HG02571 (cell line): ENCODE results near the gene C3AR1.
"Not testable (repeated sequence)": the region's sequence is repeated elsewhere in the genome, so short reads cannot be mapped to it uniquely, and the experiment has no call there.

ENCODE experiments used
- ATAC-seq: cut with Tn5 transposase; IDR thresholded peaks from one replicate; pipeline ENCODE4 v1.9.1; 2021; ENCODE audit warnings: mild to moderate bottlenecking, moderate library complexity; ENCODE audit not compliant: unreplicated experiment

C3AR1 gene

DNA sequence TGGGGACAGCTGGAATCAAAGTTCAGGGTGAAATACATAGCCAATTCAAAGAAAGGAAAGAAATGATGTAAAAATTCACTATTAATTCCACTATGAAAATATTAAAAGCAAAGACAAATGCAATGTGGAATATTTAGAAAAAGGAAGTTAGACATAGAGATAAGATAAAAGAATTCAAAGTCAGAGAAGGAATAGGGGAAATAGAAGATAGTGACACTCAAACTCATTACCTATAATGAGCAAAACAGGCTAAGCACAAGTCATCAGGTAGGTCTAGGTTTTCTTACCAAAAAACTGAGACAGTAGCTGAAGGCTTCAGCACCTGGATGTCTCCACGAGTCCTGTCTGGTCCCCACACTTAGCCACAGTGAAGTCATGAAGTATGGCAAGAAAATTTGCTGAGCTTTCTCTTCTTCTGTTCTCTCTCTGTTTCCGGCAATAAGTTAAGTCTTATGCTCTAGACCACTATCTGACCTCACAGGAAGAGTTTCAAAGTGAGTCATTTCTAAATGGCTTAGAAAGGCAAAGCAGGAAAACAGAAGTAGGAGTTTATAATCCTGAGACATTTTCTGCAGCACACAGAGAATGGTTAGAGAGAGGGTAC, at the start of gene C3AR1:
Gene C3AR1 (minus strand): TSS at position 369 of the 604 bp plus-strand sequence. CDS start 6,174 bp downstream, outside the sequence.
- no peak for ATAC-seq

DNA sequence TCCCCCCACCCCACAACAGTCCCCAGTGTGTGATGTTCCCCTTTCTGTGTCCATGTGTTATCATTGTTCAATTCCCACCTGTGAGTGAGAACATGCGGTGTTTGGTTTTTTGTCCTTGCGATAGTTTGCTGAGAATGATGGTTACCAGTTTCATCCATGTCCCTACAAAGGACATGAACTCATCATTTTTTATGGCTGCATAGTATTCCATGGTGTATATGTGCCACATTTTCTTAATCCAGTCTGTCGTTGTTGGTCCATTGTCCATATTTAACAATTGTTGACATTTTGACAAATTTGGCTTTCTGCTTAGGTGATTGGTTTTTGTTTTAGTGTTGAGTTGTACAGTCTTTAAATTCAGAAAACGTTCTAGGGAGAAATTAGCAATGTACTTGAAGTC, 47.0 kb upstream of the C3AR1 start:
- ATAC-seq = not testable (repeated sequence)

DNA sequence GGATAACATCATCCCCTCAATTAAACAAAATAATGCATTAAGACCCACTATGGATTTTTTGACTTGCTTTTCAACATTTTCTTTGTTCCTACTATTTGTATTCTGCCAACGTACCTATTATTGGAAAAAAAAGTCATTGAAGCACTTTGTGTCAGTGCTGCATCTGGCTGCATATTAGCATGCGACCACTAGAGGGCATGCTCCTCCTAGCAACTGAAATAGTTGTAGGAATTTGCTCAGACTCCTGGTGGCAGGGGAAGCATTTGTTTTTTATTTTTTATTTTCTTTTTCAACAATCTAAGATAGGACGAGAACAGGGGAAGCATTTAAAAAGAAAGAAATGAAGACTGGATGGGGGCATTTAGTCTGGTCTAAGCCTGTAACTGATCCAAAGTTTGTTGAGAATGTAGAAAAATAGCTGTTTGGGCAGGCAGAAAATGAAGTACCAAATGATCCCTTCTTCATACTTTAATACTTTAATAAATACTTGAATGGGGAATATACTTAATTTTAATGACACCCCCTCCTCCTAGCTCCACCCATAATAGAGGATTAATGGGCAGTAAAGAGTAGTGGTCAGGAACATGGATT, 42.7 kb upstream of the C3AR1 start:
- no peak for ATAC-seq

DNA sequence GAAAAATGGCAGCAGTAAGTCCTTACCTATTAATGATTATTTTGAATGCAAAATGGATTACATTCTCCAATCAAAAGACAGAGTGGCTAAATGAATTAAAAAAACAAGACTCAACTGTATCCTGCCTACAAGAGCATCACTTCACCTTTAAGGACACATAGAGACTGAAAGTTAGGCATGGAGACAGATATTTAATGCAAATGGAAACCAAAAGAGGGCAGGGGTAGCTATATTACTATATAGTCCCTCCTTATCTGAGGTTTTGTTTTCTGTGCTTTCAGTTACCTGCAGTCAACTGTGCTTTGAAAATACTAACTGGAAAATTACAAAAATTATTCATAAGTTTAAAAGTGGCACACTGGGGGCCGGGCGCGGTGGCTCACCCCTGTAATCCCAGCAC, 33.1 kb upstream of the C3AR1 start:
- ATAC-seq = no peak

DNA sequence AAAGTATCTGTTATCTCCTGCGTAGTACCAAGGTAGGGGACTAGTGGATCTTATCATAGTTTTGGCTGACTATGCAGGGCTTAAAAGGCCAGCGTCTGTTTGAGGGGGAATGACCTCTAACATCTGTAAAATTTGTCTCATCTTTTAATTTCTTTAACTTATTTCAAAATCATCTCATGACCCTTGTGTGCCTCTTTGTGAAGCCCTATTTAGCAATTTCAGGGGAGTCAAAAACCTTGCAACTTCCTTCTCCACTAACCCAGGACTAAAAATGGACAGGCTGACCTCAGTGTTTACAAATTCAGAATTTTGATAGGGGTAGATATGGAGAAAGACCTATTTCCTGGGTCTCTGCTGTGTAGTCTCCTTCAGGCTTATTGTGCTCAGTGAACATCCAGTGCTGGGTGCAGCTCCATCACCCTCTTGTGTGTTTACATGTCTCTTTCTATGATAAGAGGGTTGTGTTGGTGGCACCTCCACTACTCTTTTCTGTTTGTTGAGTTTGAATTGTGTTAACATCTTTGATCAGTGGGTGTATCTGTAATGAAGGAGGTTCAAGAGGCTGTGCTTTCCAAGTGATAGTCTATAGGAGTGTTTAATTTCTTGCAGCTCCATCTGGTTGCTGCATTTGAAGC, 30.2 kb upstream of the C3AR1 start:
- ATAC-seq = no peak

DNA sequence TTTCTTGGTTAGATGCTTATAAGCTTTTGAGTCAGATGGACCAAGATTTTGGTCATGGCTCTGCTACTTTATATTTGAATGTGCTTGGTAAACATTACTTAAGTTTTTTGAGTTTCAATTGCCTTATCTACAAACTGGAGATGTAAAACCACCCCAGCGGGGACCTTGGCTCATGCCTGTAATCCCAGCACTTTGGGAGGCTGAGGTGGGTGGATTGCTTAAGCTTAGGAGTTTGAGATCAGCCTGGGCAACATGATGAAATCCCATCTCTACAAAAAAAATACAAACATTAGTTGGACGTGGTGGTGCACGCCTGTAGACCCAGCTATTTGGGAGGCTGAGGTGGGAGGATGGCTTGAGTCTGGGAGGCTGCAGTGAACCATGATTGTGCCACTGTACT, 27.1 kb upstream of the C3AR1 start:
- ATAC-seq = no peak

DNA sequence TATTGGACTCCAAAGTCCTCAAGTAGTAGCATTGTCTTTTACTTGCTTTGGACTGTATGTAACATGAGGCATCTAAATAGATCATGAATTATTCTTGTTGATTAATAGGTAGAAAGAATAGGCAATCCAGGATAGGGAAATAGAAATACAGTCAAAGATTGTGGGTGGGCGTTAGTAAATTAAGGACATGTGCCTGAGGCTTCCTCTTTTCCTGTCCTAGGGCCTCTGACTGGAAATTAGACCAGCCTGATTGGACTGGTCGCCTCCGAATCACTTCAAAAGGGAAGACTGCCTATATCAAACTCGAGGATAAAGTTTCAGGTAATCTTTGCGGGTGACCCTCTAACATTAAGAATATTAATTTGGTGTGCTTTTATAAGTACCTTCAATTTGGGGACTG, 23.6 kb upstream of the C3AR1 start:
- ATAC-seq = no peak

DNA sequence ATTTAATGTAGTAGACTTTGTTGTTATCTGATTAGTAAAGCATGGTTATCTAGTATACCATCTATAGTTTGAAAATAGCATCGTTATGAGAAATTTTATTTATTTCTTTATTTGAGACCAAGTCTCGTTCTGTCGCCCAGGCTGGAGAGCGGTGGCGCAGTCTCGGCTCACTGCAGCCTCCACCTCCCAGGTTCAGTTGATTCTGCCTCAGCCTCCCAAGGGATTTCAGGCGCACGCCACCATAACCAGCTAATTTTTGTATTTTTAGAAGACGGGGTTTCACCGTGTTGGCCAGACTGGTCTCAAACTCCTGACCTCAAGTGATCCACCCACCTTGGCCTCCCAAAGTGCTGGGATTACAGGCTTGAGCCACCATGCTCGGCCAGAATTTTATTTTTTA, 23.1 kb upstream of the C3AR1 start:
- not testable (repeated sequence) for ATAC-seq

DNA sequence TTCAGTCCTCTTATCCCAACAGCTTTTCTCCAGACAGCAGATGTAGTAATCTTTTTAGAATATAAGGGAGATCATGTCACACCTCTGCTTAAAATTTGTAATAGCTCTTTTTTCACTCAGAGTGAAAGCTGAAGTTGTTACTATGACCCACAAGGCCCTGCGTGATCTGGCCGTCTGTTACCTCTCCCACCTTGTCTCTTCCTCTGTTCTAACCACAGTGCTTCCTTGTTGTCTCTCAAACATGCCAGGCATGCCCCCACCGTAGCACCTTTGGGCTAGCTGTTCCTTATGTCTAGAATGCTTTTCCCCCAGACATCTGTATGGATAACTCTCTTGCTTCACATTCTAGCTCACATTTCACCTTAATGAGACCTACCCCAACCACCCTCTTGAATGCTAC, 22.4 kb upstream of the C3AR1 start:
- ATAC-seq = peak; percentile 58

DNA sequence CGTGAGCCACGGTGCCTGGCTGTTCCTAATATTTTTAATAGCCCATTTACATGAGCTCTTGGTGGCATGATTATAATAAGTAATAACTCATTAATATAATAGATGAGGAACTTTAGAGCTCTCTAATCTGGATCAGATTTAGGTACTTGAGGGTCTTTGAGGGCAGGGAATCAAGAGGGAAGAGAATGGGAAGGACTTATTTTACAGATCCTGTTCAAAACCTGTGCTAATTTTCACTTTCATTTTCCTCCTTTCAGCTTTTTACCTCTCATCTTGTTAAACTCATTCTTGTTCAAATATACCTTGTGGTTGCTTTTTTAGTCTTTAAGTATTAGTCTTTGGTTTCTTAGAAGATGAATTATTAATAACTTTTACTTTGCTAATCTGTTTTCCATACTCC, 21.5 kb upstream of the C3AR1 start:
- ATAC-seq = no peak

DNA sequence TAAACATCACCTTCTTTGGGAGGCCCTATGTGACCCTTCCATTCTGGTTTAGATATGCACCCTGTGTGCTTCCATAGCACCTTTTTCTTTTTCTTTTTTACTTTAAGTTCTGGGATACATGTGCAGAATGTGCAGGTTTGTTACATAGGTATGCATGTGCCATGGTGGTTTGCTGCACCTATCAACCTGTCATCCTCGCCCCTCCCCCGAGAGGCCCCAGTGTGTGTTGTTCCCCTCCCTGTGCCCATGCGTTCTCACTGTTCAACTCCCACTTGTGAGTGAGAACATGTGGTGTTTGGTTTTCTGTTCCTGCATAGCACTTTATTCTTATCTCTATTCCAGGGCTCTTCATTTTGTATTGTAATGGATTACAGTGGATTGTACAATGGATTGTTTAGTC, 18.2 kb upstream of the C3AR1 start:
- ATAC-seq = not testable (repeated sequence)

DNA sequence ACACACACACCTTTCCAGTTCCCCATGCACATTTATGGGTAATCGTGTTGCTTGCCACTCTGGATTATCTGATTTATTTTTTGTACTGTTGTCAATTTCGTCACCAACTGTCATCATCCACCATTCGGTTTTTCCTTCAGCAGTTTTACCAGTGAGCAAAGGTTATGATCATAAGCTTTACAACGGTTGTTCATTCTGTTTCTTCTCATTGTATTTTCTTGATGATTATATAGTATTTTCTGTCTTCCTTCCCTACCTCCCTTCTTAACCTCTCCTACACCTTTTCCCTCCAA, 16.6 kb upstream of the C3AR1 start:
- no peak for ATAC-seq

DNA sequence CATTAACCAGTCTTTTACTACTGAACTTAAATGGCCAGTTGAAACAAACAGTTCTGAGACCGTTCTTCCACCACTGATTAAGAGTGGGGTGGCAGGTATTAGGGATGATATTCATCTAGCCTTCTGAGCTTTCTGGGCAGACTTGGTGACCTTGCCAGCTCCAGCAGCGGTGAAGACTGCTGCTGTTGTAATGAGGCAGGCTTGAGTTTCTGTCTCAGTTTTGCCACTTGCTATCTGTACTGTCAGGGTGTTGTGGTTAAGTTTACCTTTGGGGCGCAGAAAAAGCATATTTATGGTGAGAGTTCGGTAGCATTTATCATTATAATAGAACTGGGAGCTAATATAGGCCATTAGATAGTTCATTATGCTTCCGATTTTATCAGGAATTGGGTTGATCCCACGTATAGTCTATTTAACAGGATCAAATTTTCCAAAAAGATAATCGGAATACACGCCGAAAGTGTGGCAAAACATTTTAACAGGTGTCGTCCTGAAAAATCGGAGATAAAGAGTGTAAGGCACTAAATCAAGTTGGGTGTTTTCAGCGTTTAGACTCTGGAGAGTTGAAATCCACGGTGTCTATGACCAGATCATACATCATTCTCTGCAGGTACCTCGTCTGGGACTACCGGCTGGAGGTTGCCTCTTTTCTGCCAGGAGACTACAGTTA, 15.2 kb upstream of the C3AR1 start:
- ATAC-seq = no peak

DNA sequence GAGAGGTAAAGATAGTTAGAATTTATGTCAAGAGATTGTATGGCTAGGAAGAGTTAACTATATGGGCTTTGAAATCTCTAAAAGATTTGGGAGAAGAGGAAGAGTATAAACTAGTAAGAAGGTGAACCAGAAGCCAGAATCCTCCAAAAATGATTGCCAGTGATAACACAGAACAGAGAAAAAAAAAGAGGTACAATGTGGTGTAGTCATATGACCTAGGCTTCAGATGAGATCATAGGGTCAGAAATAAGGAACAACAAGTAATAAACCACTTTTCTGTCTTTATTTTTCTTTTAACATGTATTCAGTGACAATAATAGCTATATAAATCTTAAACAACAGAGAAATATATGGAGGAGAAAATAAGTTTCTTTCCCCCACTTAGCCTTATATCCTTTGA, 14.0 kb upstream of the C3AR1 start:
- ATAC-seq = no peak

DNA sequence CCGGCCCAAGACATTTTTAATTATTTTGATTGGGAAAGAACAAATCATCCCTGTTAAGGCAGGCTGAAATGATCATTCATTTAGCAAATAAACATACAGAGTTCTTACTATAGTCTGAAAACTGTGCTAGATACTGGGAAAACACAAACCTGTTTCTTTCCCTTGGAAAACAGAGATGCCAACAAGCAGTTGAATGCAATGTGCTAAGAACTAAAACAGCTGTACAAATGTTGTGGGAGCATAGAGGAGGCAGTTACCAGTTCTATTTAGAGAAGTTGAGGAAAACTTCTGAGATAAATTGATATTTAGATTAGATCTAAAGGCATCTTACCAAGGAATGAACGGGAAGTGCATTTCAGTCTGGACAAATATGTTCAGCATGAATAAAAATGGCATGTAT, 12.8 kb upstream of the C3AR1 start:
- no peak for ATAC-seq

DNA sequence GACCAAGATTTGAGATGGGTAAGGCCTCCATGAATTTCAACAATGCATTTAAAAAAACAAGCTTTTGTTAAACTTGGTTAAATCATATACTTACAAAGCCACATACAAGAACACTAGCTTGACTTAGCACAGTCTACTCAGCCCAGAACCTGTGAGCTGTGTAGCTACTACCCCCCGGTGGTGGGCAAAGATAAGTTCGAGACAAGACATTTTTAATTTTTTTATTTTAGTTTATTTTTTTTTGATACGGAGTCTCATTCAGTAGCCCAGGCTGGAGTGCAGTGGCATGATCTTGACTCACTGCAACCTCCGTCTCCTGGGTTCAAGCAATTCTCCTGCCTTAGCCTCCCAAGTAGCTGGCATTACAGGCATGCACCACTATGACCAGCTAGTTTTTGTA, 12.2 kb upstream of the C3AR1 start:
- no peak for ATAC-seq

DNA sequence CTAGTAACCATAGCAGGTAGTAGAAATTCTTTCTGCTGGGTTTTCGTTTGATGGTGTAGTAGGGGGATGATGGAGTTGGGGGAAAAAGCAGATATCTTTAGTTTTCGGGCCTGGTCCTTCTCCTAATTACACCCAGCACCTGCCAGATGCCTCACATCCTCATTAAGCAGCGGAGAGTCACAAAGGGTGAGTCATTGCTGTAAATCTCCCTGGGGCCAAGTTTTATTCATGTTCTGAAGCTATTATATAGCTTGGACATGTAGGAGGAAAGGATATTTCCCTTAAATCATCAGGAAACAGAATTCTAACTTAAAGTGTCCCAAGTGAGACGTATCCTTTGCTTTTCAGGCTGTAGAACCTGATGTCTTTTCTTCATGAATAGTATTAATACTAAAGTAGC, 11.0 kb upstream of the C3AR1 start:
- ATAC-seq = no peak

DNA sequence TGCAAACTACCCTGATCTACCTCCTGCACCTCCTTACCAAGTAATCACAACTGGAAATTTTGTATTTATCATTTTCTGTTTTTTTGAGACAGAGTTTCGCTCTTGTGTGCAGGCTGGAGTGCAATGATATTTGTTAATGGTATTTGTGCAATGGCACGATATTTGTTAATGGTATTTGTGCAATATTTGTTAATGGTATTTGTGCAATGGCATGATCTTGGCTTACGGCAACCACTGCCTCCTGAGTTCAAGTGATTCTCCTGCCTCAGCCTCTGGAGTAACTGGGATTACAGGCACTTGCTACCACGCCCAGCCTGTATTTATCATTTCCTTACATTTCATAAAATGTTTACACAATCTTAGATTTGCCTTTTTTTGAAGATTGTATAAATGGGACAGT, 10.2 kb upstream of the C3AR1 start:
- no peak for ATAC-seq

DNA sequence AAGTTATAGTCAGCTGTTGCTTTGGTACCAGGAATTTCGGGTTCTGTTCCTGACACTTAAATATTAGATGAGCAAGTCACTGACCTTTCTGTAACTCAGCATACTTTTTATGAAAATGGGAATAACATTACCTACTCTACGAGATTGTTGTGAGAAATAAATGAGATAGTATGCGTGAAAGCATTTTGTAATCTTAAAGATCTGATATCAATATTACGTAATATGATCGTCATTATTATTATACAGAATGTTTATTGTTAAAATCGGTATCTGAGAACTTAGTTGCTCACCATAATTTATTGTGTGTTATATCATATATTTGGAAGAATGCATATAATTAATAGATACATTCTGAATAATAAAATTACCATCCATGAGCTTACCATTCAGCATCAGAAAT, 9.8 kb upstream of the C3AR1 start:
- ATAC-seq = no peak

DNA sequence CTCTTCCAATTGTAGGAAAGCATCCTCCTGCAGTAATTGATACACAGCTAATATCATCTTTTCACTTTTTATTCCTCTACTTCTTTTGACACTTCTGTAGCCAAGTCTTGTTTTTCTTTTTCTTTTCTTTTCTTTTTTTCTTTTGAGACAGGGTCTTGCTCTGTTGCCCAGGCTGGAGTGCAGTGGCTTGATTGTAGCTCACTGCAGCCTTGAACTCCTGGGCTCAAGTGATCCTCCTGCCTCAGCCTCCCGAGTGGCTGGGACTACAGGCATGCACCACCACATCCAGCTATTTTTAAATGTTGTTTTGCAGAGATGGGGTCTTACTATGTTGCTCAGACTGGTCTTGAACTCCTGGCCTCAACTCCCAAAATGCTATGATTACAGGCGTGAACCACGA, 5.7 kb upstream of the C3AR1 start:
- ATAC-seq = not testable (repeated sequence)

DNA sequence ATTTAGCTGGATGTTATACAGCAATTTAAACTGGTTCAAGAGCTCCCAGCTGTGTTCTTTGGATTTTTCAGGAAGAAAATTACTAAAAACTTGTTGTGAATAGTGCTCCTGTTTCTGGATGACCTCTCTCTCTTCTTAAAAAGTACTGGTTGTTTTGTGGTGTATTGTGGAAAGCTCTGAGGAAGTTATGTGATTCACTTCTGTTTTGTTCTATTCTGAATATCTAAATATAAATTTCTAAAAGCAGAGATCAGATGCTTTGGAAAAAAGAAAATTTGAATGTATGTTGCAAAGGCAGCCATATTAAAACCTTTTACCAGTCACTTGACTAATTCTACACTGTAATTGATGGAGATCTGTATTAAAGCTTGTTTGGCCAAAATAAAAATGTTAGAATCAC, 3.4 kb upstream of the C3AR1 start:
- ATAC-seq = no peak

DNA sequence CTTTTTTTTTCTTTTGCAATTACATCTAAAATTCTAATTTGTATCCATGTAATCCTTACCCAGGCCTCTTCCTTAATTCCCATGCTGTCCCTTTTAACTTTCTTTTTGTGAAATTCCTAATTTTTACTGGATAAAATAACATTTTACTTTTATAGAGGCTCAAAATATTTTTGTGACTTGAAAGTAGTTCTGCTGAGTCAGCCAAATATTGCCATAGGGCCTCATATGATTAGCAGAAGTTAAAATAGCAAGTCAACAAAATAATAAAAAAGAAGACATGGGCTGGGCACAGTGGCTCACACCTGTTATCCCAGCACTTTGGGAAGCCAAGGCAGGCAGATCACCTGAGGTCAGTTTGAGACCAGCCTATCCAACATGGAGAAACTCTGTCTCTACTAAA, 2.0 kb downstream of the C3AR1 start:
- no peak for ATAC-seq
